Activated effector memory CD4-positive, alpha-beta T cell treated with Interleukin-2 at 50 U/mL for 16 hours (primary cell): ENCODE data around the gene PGM5.
"Not testable (repeated sequence)": the region's sequence is repeated elsewhere in the genome, so short reads cannot be mapped to it uniquely, and the experiment has no call there.

ENCODE experiments used
- DNase-seq: peaks from one replicate; pipeline ENCODE4 v3.0.0-alpha.2; 2020

Gene PGM5

DNA sequence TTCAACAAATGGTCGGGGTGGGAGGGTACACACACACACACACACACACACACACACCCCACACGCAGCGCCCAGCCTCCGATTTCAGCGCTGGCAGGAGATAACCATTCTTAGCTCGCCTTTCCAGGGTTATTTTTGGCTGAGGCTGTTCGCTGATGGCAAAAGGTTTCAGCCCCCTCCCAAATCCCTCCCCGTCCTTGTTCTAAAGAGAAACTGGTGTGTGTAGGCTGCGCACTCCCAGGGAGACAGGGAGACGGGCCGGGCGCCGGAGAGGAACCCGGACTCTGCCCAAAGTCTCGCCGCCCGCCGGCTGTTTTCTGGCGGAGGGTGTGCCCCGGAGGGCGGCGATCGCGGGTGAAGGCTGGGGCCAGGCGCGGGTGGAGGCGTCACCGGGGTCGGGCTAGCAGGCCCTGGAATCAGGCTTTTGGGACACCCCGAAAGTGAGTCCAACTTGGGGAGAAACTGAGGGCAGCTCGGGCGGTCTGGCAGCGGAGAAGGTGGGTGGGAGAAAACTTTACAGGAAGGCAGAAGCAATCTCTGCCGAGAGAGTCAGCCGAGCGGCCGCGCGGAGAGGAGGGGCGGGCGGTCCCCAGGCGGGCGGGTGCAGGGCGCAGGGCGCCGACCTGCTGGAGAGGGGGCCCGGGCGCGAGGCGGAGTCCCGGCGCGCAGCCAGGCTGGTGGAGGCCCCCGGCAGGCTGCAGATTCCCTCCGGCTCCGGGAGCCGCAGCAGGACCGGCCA, at the start of gene PGM5:
PGM5 (plus strand) TSS at position 232 of the 739 bp plus-strand sequence. CDS start 517 bp downstream, outside the sequence.
- DNase-seq = not testable (repeated sequence)

- DNase-seq = not testable (repeated sequence)
Measured at GRCh38 chr9:68307127-68307526, 49.3 kb upstream of the PGM5 start.

- not testable (repeated sequence) for DNase-seq
Measured at GRCh38 chr9:68307654-68308053, 48.8 kb upstream of the PGM5 start.

- DNase-seq = not testable (repeated sequence)
Measured at GRCh38 chr9:68311208-68311607, 45.2 kb upstream of the PGM5 start.

GRCh38 chr9:68318209-68318608, 38.2 kb upstream of the PGM5 start:
- not testable (repeated sequence) for DNase-seq

- not testable (repeated sequence) for DNase-seq
Measured at GRCh38 chr9:68323749-68324148, 32.7 kb upstream of the PGM5 start.

DNA sequence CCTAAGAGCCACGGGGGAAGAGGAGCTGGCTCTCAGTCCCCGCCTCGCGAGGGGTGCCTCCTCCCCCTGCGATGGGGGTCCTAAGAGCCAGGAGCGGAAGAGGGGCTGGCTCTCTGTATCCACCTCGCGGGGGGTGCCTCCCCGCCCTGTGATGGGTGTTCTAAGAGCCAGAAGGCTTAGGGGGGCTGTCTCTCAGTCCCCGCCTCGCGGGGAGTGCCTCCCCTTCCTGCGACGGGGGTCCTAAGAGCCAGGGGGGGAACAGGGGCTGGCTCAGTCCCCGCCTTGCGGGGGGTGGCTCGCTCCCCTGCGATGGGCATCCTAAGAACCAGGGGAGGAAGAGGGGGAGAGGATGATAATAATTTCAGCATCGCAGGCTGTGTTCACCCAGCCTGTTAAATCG, 31.9 kb upstream of the PGM5 start:
- not testable (repeated sequence) for DNase-seq

DNA sequence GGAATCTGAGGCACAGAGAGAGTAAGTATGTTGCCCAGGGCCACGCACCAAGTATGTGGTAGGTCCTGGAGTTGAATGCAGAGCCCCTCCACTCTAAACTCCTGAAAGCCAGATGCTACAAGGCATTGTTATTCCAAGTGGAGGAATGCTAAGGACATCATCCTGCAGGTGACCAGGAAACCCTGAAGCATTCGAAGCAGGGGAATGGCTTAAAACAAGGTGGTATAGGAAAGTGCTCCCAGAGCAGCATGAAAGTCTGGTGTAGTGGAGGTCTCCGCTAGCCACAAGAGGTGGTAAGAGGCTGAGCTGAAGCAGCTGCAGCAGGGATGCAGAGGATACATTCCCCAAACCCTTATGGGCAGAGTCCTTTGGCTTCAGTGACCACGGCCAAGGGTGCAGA, 27.3 kb upstream of the PGM5 start:
- not testable (repeated sequence) for DNase-seq

GRCh38 chr9:68330531-68331173, 25.8 kb upstream of the PGM5 start:
- DNase-seq = not testable (repeated sequence)

DNA sequence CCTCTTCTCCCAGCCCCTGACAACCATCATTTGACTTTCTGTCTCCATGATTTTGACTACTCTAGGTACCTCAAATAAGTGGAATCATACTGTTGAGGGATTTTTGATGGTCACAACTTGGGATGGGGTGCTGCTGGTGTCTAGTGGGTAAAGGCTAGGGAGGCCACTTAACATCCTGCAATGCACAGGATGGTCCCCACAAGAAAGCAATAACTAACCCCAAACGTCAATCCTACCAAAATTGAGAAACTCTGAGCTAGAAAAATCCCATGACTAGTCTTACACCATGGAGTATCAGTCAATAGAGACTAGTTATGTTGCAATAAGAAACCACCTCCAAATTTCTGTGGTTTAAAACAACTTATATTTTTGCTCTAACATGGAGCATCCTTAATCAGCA, 24.3 kb upstream of the PGM5 start:
- DNase-seq = not testable (repeated sequence)

DNA sequence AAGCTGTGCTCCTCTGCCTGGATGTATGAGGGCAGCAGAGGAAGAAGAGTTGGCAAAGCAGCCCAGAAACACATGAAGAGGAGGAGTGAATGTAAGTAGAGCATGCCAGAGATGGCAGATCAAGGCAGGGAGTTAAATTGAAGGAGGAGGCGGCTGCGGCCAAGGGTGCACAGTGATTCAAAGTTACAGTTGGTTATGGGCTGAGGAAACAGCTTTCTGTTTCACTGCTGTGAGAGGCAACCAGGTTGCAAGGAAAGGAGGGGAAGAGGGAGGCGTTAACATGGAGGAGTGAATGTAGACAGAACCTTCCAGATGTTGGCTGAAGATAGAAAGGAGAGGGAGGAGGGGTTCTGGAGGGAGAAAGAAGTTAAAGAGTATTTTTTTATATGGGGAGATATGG, 20.5 kb upstream of the PGM5 start:
- DNase-seq = not testable (repeated sequence)

DNA sequence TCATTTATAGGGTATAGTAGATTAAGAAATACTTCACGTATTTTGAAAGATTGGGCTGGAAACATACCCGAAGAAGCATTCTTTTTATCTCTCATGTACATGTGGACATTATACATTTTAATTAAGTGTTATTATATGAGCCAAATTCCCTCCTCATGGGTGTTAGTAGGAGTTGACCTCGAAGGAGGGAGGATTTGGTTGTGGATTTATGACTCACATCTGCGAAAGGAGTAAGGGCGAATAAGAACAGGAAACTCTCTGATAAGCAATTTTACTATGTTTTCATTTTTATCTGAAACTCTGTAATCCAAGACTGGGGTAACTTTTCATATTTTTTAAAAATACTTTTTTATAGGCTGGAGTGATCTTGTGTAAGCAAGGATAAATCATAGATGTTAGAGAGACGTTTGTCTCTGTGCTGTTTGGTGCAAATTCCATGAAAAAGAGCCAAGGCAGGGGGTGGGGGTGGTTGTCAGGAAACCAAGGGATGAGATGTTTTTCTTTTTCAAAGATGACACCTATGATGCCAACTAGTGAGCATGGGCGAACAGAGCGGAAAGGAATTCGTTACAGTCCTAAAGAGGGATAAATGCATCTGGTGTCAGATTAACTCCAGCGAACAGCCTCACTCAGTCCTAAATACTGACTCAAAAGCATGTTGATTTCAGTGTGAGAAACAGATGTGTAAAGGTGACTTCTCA, 19.6 kb upstream of the PGM5 start:
- not testable (repeated sequence) for DNase-seq

GRCh38 chr9:68338000-68338399, 18.4 kb upstream of the PGM5 start:
- DNase-seq = not testable (repeated sequence)

DNA sequence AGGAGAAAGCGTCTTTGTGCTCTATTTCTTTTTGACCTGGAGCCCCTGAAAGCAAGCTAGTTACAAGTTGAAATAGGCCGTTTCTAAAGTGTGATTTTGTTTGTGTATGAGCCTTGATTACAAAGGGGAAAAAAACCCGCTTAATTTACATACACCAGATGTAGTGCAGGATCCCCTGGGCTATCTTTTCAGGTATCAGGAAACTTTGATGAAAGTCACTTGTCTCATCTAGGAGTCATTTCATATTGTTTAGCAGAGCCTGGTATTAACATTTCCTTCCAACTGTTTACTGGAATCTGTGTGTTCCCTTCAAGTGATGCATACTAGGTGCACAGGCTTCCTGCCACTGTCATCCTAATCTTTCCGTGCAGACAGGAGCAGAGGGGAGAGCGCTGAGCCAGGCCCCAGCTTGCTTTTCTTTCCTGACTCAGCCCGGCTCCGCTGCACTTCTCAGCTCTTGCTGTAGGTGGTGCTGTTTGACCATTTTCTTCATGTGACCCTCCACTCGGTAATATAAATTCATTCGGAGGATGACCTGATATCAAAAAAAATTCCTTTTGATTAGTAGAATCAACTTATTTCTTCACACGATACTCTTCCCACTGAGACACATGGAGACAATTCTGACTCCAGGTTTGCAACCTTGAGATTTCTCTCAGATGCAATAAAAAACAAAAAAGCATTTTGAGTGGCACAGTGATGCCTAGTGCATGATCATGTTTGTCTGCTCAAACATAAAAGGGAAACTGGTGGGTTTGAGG, 14.0 kb upstream of the PGM5 start:
- DNase-seq = not testable (repeated sequence)

- DNase-seq = not testable (repeated sequence)
Measured at GRCh38 chr9:68343242-68343641, 13.2 kb upstream of the PGM5 start.

- not testable (repeated sequence) for DNase-seq
Measured at GRCh38 chr9:68343992-68344391, 12.4 kb upstream of the PGM5 start.

- not testable (repeated sequence) for DNase-seq
Measured at GRCh38 chr9:68351689-68352088, 4.7 kb upstream of the PGM5 start.

GRCh38 chr9:68355993-68356379, 425 bp upstream of the PGM5 start:
- DNase-seq = not testable (repeated sequence)

DNA sequence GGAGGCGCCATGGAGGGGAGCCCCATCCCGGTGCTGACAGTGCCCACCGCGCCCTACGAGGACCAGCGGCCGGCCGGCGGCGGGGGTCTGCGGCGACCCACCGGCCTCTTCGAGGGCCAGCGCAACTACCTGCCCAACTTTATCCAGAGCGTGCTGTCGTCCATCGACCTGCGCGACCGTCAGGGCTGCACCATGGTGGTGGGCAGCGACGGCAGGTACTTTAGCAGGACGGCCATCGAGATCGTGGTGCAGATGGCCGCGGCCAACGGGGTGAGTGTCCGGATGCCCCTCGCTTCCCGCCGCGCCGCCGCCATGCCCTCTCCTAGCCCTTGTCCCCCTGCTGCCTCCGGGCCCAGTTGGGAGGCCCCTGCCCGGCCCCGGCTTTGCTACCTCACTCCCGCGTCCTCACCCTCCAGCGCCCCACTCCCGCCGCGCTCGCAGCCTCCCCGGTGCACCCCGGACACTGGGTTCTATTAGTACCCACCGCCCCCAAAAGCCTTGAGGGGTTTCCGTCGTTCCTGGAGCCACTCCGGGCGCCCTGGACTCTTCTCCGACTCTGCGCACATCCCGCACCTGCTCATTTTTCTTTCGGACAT, 806 bp downstream of the PGM5 start:
- not testable (repeated sequence) for DNase-seq

DNA sequence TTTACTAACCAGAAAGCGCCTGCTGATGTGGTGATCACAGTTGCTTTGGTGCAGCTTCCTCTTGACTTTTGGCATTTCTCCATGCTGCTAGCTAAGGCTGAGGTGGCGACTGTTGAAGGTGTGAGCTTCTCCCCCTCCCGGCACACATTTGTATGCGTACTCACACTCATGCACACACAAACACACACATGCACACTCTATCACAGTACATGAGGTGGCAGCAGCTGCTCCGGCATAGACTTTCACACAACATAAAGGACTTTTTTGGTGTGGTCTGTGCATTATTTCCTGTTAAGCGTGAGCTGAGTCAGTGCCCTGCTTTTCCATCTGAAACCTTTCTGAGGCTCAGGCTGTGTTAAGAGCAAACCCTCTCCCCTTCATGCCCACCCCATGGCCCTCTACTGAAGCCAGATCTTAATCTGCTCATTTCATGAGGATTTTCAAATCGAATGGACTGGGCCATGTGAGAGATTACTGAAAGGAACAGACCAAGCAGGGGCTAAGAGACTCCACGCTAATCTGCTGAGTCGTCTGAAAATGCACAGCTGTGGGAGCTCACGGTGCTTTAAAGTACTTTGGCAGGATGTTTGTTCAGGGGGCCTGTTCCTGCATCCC, 10.6 kb downstream of the PGM5 start:
- not testable (repeated sequence) for DNase-seq

DNA sequence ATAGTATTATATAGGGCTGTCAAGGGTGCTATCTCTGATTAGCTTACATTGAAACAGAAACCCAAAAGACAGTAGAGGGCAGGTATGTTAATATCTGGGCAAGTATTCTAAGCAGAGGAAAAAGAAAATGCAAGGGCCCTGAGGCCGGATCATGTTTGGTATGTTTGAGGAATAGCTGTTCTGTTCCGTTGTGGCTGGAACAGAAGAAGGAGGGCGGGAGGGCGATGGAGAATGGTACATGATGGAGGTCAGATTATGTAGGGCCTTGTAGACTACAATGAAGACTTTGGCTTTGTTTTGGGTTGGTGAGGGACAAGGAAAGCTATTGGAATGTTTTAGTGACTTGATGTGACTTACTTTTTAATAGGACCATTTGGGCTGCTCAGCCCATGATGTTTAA, 19.4 kb downstream of the PGM5 start:
- DNase-seq = not testable (repeated sequence)

DNA sequence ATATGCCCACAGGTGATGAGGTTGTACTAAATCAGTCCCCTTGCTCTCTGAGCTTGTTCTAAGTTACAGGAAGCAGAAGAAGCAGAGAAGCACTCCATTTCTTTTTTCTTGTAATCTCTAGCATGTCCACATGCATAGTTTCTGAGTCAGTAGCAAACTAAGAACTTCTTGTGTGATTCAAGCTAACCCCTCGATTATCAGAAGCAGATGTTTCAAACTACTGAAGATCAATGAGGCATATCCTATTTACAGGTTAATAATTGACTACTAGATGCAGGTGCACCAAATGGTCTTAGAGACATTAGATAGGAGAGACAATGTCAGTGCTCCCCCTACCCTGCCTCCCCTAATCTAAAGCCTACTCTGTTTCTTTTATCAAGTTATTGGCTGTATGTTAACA, 21.3 kb downstream of the PGM5 start:
- not testable (repeated sequence) for DNase-seq
